Measurements from ENCODE around the gene SLITRK3. TPM values are rescaled to one million over a fixed set of nuclear protein-coding genes. Genes with fewer than 3 reads are reported as not detected.

SLITRK3 gene
- total RNA-seq (2014; rRNA removed; shearing (Covaris generic)), result not detected in 2 replicates
- not detected in 2 replicates for total RNA-seq (2022)
- not detected for Bru-seq, nascent RNA
- not detected for BruChase-seq, experiment 1, labeled RNA remaining after a 6-hour chase
- not detected for BruChase-seq, experiment 2, labeled RNA remaining after a 2-hour chase
- long read RNA-seq, result 0 reads

- Histone ChIP-seq H3K4me1 (ENCODE audit: insufficient read depth, low read length, poor library complexity, severe bottlenecking) (no peaks in the 10 kb centered on the region), H4K20me1 (ENCODE audit: insufficient read depth, low read length) (no peaks in the 10 kb centered on the region), H3K79me2 (ENCODE audit: insufficient read depth, low read depth, low read length) (no peaks in the 10 kb centered on the region), H3K36me3 (ENCODE audit: insufficient read depth, low read length) (no peaks in the 10 kb centered on the region), H3K9me3 (ENCODE audit: low read length) (no peaks in the 10 kb centered on the region), H2AFZ (ENCODE audit: low read length) (no peak within 1 kb of the TSS), H3K27ac (ENCODE audit: low read depth, low read length, poor library complexity, severe bottlenecking) (no peak within 1 kb of the TSS), H3K9me2 (ENCODE audit: insufficient read depth, low read length) (no peaks in the 10 kb centered on the region), H3K4me3 (ENCODE audit: low read depth, low read length, poor library complexity, severe bottlenecking) (no peak within 1 kb of the TSS), H3K4me2 (ENCODE audit: low read length) (no peak within 1 kb of the TSS)
- BruUV-seq (replicated peaks), result no TSS peak
- TF ChIP-seq CTCF (conservative IDR thresholded peaks at IDR 0.05; ENCODE audit: low read length) (no peak), EZH2phosphoT487 (IDR thresholded peaks at IDR 0.05; ENCODE audit: borderline replicate concordance, low read depth, low read length) (no peak)
- CTCF ChIA-PET (ENCODE audit: unreplicated experiment), result no interaction called here
- POLR2A ChIA-PET, result interaction anchor here (0.7 kb wide), 1 partner anchor 1399 kb away, joined by 3 read pairs; no protein-coding TSS in a partner anchor
- DNase-seq (ENCODE audit: low spot score), result no peak
- intact Hi-C loops (cut with micrococcal nuclease; ENCODE audit: unreplicated experiment), result no loop called here
Observed at GRCh38 chr3:165195640-165196576, at the start of gene SLITRK3. Gene SLITRK3 (minus strand): TSS chr3:165196384. CDS start chr3:165190830, 5,554 bp downstream.

- no peaks in the 10 kb centered on the region for H3K79me2 ChIP-seq (ENCODE audit: insufficient read depth, low read depth, low read length)
- no peak for DNase-seq (ENCODE audit: low spot score)
- no peaks in the 10 kb centered on the region for H3K4me1 ChIP-seq (ENCODE audit: insufficient read depth, low read length, poor library complexity, severe bottlenecking)
- ChIA-PET POLR2A (no interaction called here), CTCF (ENCODE audit: unreplicated experiment) (no interaction called here)
- no peak overlapping the region for H3K4me3 ChIP-seq (ENCODE audit: low read depth, low read length, poor library complexity, severe bottlenecking)
- BruUV-seq (replicated peaks), result no TSS peak
- H3K9me2 ChIP-seq (ENCODE audit: insufficient read depth, low read length), result no peaks in the 10 kb centered on the region
- TF ChIP-seq CTCF (conservative IDR thresholded peaks at IDR 0.05; ENCODE audit: low read length) (no peak), EZH2phosphoT487 (IDR thresholded peaks at IDR 0.05; ENCODE audit: borderline replicate concordance, low read depth, low read length) (no peak)
- H3K36me3 ChIP-seq (ENCODE audit: insufficient read depth, low read length), result no peaks in the 10 kb centered on the region
- H3K4me2 ChIP-seq (ENCODE audit: low read length), result no peak overlapping the region
- no peak overlapping the region for H2AFZ ChIP-seq (ENCODE audit: low read length)
- H3K27ac ChIP-seq (ENCODE audit: low read depth, low read length, poor library complexity, severe bottlenecking), result no peak overlapping the region
- intact Hi-C loops (cut with micrococcal nuclease; ENCODE audit: unreplicated experiment), result no loop called here
- no peaks in the 10 kb centered on the region for H4K20me1 ChIP-seq (ENCODE audit: insufficient read depth, low read length)
- H3K9me3 ChIP-seq (ENCODE audit: low read length), result 0 out of 2 replicates have a peak, but pooled peaks cover 6% of the 10 kb centered on the region
Observed at GRCh38 chr3:165243597-165243996, 47.4 kb upstream of the SLITRK3 start.
